Measurements from ENCODE around the gene RETREG1.
"Not testable (repeated sequence)": the region's sequence is repeated elsewhere in the genome, so short reads cannot be mapped to it uniquely, and the experiment has no call there.

Gene RETREG1

DNA sequence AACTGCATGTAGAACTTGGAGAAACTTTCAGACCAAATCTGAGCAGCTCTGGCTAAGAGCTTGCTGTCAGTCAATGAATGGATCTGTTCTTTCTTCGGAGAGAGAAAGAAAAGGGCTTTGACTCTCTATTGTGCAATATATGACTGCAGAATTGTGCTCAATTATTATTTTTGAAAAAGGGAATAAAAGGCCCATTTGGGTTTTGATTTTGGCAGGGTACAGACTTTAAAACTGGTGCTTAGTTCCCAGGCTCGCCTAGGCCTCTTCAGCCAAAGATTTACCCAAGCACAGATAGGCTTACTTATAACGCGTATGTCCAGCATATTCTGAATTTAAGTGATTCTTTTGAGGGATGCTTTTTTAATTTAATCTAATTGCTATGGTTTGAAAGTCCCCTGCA, 59.3 kb downstream of the RETREG1 start:
- H3K4me3 Mint-ChIP-seq, result no peak overlapping the region
- H3K36me3 Mint-ChIP-seq, result no peaks in the 10 kb centered on the region
- no peak for ATAC-seq
- no peak for DNase-seq (ENCODE audit: low spot score in 2 of 2)
- peaks cover 4% of the 10 kb centered on the region for H3K4me1 Mint-ChIP-seq
- no peaks in the 10 kb centered on the region for H3K9me3 Mint-ChIP-seq
- H3K27ac Mint-ChIP-seq, result no peak overlapping the region

DNA sequence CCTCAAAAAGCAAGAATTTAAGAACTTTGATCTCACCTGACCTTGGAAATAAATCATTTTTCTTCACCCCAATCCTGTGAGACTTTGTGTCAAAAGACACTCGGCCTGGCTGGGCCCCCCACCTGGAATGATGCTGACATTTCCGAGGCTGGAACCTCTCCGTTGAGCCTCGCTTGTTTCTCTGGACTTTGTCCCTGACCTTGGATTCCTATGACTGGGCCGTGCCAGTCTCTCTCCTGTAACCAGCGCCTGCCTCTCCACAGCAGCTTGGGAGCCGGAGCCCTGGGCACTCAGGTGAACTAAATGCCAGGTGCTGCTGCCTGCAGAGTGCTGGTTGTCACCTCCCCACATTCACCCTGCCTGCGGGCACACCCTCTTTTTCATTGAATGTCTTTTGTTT, 62.7 kb downstream of the RETREG1 start:
- Mint-ChIP-seq H3K4me1 (peaks cover 23% of the 10 kb centered on the region), H3K9me3 (no peaks in the 10 kb centered on the region), H3K36me3 (no peaks in the 10 kb centered on the region), H3K27ac (no peak overlapping the region), H3K4me3 (no peak overlapping the region)
- no peak for ATAC-seq
- DNase-seq (ENCODE audit: low spot score in 2 of 2), result no peak

DNA sequence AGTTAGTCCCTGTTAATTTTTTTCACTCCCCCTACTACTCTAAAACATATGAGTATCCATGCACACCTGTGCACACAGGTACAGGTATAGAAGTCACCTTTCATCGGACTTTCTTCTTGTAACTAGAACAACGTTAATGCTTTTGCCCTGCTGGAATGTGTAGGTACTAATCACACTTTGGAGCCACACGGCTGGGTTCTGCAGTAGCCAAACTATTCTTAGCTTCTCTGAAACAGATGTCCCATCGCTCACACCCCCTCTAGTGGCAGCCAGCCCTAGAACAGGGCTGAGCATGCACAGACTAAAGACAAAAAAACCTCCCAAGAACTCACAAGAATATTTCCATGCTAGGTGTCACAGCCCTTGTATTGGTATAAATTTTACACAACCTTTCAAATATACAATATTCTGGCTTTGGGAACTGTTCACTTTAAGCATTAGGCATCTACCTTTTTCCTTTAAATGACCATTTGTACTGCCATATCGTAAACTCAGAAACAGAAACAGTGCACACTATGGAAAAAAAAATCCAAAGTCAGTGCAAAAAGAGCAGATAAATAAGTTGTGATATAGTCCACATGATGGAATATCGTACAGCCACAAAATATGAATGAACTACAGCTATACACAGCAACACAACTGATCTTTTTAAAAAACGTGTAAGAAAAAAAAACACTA, 64.0 kb downstream of the RETREG1 start:
- peak; percentile 6 to 59 for DNase-seq (ENCODE audit: low spot score in 2 of 2)
- Mint-ChIP-seq H3K4me1 (peaks cover 23% of the 10 kb centered on the region), H3K4me3 (no peak overlapping the region), H3K27ac (no peak overlapping the region), H3K9me3 (no peaks in the 10 kb centered on the region), H3K36me3 (no peaks in the 10 kb centered on the region)
- ATAC-seq, result peak; percentile 77

DNA sequence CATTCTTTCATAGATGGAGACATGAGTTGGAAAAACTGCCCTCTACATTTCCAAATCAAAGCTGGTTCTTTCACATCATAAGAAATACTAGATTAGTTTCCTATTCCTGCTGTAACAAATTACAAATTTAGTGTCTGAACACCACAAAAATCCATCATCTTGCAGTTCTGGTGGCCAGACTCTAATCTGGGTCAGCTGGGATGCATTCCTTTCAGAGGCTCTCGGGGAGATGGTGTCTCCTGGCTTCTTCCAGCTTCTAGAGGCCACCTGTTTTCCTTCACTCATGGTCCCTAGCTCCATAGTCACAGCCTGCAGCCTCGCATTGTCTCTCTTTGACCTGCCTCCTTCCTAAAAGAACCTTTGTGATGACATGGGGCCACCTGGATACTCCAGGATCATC, 65.2 kb downstream of the RETREG1 start:
- Mint-ChIP-seq H3K9me3 (no peaks in the 10 kb centered on the region), H3K4me1 (peaks cover 23% of the 10 kb centered on the region), H3K27ac (no peak overlapping the region), H3K36me3 (no peaks in the 10 kb centered on the region), H3K4me3 (no peak overlapping the region)
- ATAC-seq (no peak), DNase-seq (ENCODE audit: low spot score in 2 of 2) (no peak)

DNA sequence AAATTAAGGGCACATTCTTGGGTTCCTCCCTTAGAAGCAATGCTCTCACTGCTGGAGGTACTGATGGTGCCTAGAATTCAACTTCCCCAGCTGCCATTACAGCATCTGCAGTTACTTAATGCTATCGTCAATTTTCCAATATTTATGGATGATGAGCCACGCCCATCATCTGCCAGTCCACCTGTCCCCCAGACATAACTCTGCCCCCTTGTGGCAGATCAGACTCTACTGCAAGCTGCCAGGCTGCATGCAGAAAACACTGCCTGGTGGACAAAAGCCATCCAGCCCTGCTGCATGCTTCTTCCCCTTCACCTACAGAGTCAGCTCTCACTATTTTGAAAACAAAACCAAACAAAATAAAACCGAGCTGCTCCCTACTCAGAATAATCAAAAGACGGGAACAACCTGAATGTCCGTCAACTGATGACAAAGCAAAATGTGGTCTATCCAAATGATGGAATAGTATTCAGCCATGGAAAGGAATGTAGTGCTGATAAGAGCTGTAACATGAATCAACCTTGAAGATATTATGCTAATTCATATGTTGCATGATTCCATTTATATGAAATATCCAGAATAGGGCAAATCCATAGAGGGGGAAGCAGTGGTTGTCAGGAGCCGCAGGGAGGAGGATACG, 66.4 kb downstream of the RETREG1 start:
- Mint-ChIP-seq H3K36me3 (no peaks in the 10 kb centered on the region), H3K4me1 (peaks cover 28% of the 10 kb centered on the region), H3K27ac (no peak overlapping the region), H3K4me3 (no peak overlapping the region), H3K9me3 (no peaks in the 10 kb centered on the region)
- ATAC-seq (peak; percentile 62), DNase-seq (ENCODE audit: low spot score in 2 of 2) (peak; percentile 19 to 62)

DNA sequence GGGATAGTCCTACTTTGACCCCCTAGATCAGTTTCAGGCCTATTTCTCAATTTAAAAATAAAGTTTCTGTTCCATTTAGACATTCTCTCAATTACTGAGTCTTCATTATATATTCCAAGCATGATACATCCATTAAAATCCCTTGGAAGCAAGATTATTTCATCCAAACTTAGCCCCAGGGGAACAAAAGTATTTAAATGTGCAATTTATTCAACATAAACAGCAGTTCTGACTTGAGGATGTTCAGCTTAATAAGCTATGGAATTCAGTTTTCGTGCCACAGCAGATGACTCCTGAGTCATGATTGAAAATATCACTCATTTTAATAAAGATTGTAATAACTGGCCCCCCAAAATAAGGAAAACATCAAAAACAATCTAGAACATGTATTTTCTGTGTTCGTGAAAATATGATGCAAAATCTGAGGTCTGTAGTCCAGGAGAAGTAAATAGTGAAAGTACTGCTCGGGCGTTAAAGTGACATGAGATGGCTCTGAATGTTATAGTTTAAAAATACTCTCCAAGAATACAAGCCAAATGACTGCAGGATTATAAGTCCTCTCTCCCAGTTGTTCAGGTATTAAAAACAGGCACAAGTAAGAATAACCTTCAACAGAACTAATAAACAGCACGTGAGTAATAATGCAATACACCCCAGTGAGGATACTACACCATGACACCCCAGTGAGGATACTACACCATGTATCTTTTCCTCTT, 67.1 kb downstream of the RETREG1 start:
- no peak for DNase-seq (ENCODE audit: low spot score in 2 of 2)
- H3K4me1 Mint-ChIP-seq, result peaks cover 31% of the 10 kb centered on the region
- H3K9me3 Mint-ChIP-seq, result no peaks in the 10 kb centered on the region
- no peak overlapping the region for H3K27ac Mint-ChIP-seq
- no peak for ATAC-seq
- no peaks in the 10 kb centered on the region for H3K36me3 Mint-ChIP-seq
- no peak overlapping the region for H3K4me3 Mint-ChIP-seq

DNA sequence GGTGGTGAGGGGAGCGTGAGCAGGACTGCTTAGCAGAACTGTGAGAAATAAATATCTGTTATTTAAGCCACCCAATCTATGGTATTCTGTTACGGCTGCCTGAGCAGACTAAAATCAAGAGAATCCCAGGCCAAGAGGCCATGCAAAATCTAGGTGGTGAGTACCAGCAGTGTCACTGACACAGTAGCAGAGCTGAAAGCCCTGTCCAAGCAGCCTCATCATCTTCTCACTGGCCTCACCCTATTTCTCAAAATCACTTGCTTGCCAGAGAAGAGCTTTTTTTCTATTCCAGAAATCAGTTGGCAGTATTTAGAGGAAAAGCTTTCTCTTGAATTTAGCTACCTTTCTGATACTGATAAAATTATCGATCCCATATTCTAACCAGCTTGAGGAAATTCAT, 68.0 kb downstream of the RETREG1 start:
- ATAC-seq (no peak), DNase-seq (ENCODE audit: low spot score in 2 of 2) (no peak)
- no peak overlapping the region for H3K4me3 Mint-ChIP-seq
- H3K27ac Mint-ChIP-seq, result no peak overlapping the region
- H3K4me1 Mint-ChIP-seq, result peaks cover 36% of the 10 kb centered on the region
- H3K9me3 Mint-ChIP-seq, result no peaks in the 10 kb centered on the region
- H3K36me3 Mint-ChIP-seq, result no peaks in the 10 kb centered on the region

DNA sequence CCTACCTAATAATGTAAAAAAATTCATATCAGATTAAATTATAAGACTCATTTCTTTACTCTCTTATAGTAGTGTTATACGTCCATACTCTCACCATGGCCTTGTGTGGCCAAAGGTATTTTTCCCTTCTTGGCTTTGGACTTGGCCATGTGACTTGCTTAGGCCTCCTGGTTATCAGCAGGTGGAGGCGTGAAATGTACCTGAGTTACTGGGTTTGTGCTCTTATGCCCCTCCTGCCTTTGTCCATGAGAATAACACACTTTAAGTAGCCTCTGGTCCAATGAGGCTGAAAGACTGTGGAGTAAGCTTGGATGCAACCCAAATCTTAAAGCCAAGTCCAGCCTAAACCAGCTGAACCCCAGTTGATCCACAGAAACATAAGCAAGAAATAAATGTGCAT, 68.7 kb downstream of the RETREG1 start:
- H3K4me1 Mint-ChIP-seq, result peaks cover 36% of the 10 kb centered on the region
- no peak for ATAC-seq

DNA sequence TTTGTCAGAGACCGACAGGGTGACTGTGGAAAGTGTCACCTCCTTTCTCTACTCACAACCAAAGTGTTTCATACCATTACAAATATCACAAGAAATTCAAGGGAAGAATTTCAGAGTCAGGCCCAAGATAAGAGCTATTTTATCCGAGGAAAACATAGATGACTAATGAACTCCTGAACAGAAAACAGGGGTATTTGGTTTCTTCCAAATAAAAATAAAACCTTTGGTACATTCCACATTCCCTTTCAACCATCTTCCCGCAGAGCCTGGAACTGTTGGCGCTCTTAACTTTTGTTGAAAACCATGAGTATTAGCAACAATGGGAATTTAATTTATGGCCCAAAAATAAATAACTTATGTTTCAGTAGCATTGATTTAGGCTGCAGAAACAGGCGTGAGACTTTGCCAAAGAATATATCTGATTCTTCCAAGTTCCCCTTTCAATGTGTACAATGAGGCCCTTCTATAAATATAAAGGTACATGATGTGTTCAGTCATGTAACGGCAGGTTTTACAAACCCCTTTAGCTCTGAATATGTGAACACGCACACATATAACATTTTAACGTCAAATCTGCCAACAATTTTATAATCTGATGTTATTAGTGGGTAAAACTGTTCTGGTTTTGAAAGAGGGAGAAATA, 69.5 kb downstream of the RETREG1 start:
- DNase-seq (ENCODE audit: low spot score in 2 of 2) (no peak), ATAC-seq (no peak)
- Mint-ChIP-seq H3K36me3 (no peaks in the 10 kb centered on the region), H3K4me1 (peaks cover 32% of the 10 kb centered on the region), H3K9me3 (no peaks in the 10 kb centered on the region), H3K4me3 (no peak overlapping the region), H3K27ac (no peak overlapping the region)

More for the DNA sequence above, 68.7 kb downstream of the RETREG1 start:
- Mint-ChIP-seq H3K27ac (no peak overlapping the region), H3K36me3 (no peaks in the 10 kb centered on the region), H3K9me3 (no peaks in the 10 kb centered on the region), H3K4me3 (no peak overlapping the region)
- DNase-seq (ENCODE audit: low spot score in 2 of 2), result no peak

DNA sequence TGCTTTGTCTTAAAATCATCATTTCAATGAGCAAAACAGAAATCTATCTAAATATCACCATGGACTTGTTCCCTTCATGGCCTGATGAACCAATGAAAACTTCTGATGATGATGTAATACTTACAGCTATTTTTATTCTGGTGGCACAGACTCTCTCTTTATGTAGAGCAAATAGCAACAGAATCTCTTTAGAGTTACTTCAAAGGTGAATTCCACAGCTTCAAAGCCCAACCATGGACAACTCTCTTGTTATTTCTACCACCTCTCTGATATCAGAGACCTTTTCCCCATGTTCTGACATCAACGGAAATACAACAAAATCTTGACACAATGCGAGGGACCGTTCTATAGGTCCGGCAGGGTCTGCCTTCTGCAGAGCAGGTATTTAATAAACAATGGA, 70.1 kb downstream of the RETREG1 start:
- no peak for ATAC-seq
- Mint-ChIP-seq H3K36me3 (no peaks in the 10 kb centered on the region), H3K9me3 (no peaks in the 10 kb centered on the region), H3K4me3 (no peak overlapping the region), H3K4me1 (peaks cover 35% of the 10 kb centered on the region), H3K27ac (no peak overlapping the region)
- DNase-seq (ENCODE audit: low spot score in 2 of 2), result no peak

DNA sequence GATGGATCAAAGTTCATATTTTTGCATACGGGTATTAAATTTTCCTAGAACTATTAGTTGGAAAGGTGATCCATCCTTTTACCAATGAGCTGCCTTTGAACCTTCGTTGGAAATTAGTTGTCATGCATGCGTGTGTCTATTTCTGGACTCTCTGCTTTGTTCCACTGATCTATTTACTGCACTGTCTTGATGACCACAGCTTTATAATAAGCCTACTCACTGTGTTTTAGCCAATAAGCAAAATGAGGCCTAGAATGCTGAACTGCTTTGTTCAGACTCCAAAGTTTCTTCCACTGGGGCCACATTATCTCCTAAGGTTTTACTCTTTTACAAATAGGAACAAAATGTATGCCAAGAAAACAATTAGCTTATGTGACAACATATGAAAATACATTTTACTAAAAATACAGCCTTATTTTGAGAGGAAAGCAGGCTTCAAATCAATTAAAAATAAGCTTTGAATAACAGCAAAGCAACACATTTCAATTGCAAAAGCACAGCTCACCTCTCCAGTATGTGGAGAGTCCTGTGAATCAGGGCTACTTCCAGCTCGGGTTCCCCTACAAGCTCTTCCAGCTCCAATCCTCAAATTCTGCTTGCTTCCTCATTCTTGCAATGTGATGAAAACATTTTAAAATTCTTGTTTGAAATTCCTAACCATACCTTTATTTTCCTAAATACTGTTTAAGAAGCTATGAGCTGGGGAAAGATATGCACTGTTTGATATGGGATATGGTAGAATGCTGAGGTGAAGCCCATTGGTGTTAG, 72.0 kb downstream of the RETREG1 start:
- H3K4me1 Mint-ChIP-seq, result peaks cover 34% of the 10 kb centered on the region

DNA sequence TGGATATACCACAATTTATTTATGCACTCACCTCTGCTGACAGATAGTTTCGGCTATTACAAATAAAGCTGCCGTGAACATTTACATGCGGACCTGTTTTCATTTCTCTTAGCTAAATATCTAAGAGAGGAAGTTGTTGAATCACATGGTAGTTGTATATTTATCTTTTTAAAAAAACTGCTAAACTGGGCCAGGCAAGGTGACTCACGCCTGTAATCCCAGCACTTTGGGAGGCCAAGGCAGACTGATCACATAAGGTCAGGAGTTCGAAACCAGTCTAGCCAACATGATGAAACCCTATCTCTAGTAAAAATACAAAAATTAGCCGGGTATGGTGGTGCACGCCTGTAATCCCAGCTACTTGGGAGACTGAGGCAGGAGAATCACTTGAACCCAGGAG, 73.6 kb downstream of the RETREG1 start:
- not testable (repeated sequence) for H3K9me3 Mint-ChIP-seq; ATAC-seq; H3K4me3 Mint-ChIP-seq; H3K36me3 Mint-ChIP-seq; DNase-seq (ENCODE audit: low spot score in 2 of 2)
- Mint-ChIP-seq H3K27ac (peak overlapping the region; percentile 9), H3K4me1 (peaks cover 43% of the 10 kb centered on the region)

More for the DNA sequence above, 72.0 kb downstream of the RETREG1 start:
- no peak for DNase-seq (ENCODE audit: low spot score in 2 of 2)
- Mint-ChIP-seq H3K4me3 (no peak overlapping the region), H3K27ac (no peak overlapping the region), H3K36me3 (no peaks in the 10 kb centered on the region), H3K9me3 (no peaks in the 10 kb centered on the region)
- no peak for ATAC-seq

DNA sequence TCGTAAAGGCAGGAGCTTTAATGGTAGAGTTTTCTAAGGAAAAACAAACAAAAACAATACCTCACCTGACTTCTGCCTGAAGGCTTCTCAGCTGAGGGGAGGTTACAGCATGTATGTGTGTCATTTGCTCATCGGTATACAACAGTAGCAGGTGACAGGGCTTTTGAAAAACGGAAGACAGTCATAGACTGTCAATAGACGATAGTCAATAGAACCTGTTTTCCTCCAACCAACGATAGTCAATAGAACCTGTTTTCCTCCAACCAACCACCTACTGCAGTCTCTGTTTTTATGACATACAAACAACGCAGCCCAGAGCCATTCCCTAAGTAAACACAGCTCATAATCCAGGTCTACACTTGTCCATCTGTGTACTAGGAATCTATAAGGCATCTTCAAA, 74.6 kb downstream of the RETREG1 start:
- DNase-seq (ENCODE audit: low spot score in 2 of 2) (no peak), ATAC-seq (no peak)
- Mint-ChIP-seq H3K27ac (no peak overlapping the region), H3K36me3 (no peaks in the 10 kb centered on the region), H3K4me1 (peaks cover 49% of the 10 kb centered on the region), H3K4me3 (no peak overlapping the region), H3K9me3 (no peaks in the 10 kb centered on the region)

DNA sequence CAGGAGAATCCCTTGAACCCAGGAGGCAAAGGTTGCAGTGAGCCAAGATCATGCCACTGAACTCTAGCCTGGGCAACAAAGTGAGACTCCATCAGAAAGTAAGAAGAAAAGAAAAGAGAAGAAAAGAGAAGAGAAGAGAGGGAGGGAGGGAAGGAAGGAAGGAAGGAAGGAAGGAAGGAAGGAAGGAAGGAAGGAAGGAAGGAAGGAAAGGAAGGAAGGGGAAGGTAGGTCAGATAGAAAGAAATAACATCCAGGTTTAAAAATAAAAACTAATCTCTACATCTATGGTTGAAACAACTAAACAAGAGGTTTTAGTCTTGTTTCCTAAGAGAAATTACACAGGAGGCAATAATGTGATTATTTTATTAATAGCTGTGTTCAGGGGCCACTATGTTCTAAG, 75.2 kb downstream of the RETREG1 start:
- H3K4me1 Mint-ChIP-seq, result peaks cover 52% of the 10 kb centered on the region
- not testable (repeated sequence) for ATAC-seq; H3K27ac Mint-ChIP-seq; H3K36me3 Mint-ChIP-seq; DNase-seq (ENCODE audit: low spot score in 2 of 2); H3K9me3 Mint-ChIP-seq; H3K4me3 Mint-ChIP-seq

DNA sequence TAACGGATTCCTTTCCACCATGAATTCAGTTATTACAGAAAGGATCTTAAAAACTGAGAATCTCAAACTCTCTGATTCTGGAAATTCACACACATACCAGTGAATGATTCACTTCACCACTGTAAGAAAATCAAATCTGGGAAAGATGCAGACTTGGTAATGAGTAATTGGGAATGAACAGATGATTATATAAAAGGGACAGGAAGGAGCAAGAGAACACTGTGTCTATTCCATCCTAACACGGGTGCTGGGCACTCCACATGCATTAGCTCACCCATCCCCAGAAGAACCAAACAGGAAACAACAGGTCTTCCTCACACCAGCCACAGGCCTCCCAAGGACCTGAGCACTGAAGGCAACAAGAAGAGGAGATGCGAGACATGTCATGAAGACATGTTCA, 76.4 kb downstream of the RETREG1 start:
- no peak overlapping the region for H3K4me3 Mint-ChIP-seq
- H3K27ac Mint-ChIP-seq, result no peak overlapping the region
- ATAC-seq (no peak), DNase-seq (ENCODE audit: low spot score in 2 of 2) (no peak)
- H3K36me3 Mint-ChIP-seq, result no peaks in the 10 kb centered on the region
- H3K9me3 Mint-ChIP-seq, result no peaks in the 10 kb centered on the region
- peaks cover 52% of the 10 kb centered on the region for H3K4me1 Mint-ChIP-seq
